ENCODE data around the gene SORCS2. TPM values are rescaled to one million over a fixed set of nuclear protein-coding genes. Genes with fewer than 3 reads are reported as not detected.

Gene SORCS2
- total RNA-seq, 1 donor from 2014 or later = 1.7 TPM

- no peak for DNase-seq (ENCODE audit: low spot score)
These were observed 473.0 kb downstream of the SORCS2 start for GRCh38 chr4:7665321-7665720.

DNA sequence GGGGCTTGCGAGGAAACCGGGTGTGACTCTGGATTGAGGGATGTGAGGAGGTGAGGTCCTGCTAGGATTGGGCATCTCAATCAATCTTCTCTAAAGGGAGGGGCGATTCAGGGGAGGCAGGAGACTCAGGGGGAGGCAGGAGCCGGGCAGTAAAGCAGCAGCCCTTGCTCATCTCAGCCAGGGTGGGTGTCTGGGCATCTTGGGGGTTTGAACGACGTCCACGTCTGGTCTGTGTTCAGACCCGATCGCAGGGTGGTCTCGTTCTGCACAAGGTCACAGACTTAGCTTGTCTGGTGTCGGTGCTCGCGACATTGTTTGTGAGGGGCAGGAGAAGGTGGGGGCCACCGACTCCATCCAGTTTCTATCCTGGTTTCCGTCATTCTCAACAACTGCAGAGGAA lies 473.7 kb downstream of the SORCS2 start:
- no peak for DNase-seq (ENCODE audit: low spot score)

- DNase-seq (ENCODE audit: low spot score) = no peak
These were observed 474.4 kb downstream of the SORCS2 start for GRCh38 chr4:7666744-7667143.

DNA sequence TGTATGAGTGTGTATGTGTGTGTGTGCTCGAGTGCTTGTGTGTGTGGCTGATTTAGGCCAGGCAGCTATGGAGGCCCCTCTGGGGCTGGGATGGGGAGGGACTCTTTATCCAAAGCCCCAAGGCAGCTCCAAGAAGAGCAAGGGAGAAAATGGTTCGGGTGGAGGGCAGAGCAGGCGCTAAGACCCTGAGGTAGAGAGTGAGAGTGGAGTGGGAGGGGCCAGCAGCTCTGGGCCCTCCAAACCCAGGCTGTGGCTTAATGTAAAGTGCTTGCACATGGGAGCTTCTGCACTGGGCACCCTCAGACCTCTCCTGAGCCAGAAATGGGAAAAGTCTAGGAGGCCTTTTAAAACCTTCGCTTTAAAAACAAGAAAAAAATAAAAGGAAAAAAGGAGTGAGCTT lies 475.9 kb downstream of the SORCS2 start:
- no peak for DNase-seq (ENCODE audit: low spot score)

- no peak for DNase-seq (ENCODE audit: low spot score)
These were observed 476.5 kb downstream of the SORCS2 start for GRCh38 chr4:7668826-7669225.

GRCh38 chr4:7672601-7673000 lies 480.3 kb downstream of the SORCS2 start:
- DNase-seq (ENCODE audit: low spot score) = no peak

DNA sequence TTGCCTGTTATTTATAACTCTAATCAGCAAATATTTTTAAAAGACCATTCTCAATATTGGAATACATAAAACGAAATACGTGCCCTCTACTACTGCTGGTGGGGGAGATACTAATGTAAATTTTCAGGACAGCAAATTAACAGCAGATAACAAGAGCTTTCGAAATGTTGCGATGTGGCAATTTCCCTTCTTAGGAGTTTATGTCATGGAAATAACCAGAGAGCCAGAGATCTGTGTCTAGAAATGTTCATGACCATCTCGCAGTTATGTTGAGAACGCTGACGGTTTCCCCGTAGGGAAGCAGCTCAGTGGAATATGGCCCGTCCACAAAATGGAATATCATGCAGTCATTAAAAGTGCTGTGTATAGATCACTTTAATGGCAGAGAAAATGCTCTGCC lies 480.8 kb downstream of the SORCS2 start:
- DNase-seq (ENCODE audit: low spot score) = no peak

GRCh38 chr4:7674706-7675105 lies 482.4 kb downstream of the SORCS2 start:
- no peak for DNase-seq (ENCODE audit: low spot score)

DNA sequence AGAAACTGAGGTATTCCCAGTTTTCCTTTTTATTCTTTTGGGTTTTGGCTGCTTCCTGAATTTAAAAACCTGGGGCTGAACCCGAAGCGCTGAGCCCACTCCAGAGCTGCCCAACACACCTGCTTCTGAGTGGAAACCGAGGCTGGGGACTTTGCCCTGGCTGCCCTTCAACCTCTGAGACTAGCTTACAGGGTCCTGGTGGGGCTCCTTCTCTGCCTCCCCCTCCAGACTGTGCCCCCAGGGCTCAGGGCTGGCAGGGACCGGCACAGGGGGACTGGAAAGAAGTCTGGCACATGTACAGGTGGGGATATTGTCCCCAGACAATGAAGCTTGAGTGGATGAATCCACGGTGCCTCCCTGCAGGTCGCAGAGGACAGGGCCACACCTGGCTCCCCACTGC lies 482.8 kb downstream of the SORCS2 start:
- DNase-seq (ENCODE audit: low spot score) = no peak

DNA sequence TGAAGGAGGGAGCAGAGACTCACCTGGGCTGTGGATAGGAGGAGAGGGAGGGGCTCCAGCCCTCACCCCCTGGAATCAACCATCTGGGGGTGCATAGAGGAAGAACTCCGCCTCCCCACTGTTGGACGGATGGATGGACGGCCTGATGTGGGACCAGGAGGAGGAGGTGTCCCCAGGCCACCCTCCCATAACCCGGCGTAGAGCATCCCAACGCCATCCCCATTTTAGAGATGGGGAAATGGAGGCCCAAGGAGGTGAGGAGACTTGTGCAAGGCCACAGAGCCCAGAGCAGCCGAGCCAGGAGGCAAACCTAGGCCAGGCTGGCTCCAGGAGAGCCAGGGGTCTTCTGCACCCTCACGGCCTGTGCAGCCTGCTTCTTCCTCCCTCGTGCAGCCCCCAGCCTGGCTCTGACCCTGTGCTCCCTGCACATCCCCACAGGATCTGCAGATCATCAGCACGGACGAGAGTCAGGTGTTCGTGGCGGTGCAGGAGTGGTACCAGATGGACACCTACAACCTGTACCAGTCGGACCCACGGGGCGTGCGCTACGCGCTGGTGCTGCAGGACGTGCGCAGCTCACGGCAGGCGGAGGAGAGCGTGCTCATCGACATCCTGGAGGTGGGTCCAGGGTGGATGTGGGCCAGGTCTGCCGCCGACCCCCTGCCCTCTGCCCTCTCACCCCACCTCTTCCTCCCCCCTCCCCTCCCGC lies 483.4 kb downstream of the SORCS2 start:
- DNase-seq (ENCODE audit: low spot score) = no peak

GRCh38 chr4:7676398-7676922 lies 484.1 kb downstream of the SORCS2 start:
- no peak for DNase-seq (ENCODE audit: low spot score)

GRCh38 chr4:7677086-7677485 lies 484.7 kb downstream of the SORCS2 start:
- DNase-seq (ENCODE audit: low spot score) = no peak

GRCh38 chr4:7677799-7678301 lies 485.5 kb downstream of the SORCS2 start:
- DNase-seq (ENCODE audit: low spot score) = no peak

GRCh38 chr4:7678318-7678852 lies 486.0 kb downstream of the SORCS2 start:
- DNase-seq (ENCODE audit: low spot score) = no peak

GRCh38 chr4:7679406-7680040 lies 487.2 kb downstream of the SORCS2 start:
- DNase-seq (ENCODE audit: low spot score) = no peak

DNA sequence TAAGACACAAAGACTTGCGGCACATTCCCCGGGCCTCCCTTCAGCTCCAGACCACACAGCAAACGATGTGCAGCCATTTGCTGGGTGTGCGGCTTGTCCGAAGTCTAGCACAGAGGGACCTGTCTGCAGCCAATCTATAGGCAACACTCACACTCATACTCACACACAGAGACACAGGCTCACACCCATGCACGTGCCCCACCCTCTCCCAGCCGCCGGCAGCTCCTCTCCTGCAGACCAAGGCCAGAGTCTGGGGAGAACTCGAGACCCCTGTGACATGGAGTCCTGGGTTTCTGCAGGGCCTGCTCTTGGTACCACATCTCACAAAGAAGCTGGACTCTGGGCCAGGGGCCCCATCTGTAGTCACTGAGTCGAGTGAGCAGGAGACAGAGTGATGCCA lies 487.8 kb downstream of the SORCS2 start:
- DNase-seq (ENCODE audit: low spot score) = no peak

GRCh38 chr4:7680731-7681130 lies 488.4 kb downstream of the SORCS2 start:
- no peak for DNase-seq (ENCODE audit: low spot score)

- no peak for DNase-seq (ENCODE audit: low spot score)
These were observed 490.9 kb downstream of the SORCS2 start for GRCh38 chr4:7683126-7683703.

GRCh38 chr4:7684294-7684693 lies 492.0 kb downstream of the SORCS2 start:
- DNase-seq (ENCODE audit: low spot score) = no peak

GRCh38 chr4:7686070-7686870 lies 493.9 kb downstream of the SORCS2 start:
- no peak for DNase-seq (ENCODE audit: low spot score)

- no peak for DNase-seq (ENCODE audit: low spot score)
These were observed 494.7 kb downstream of the SORCS2 start for GRCh38 chr4:7687006-7687405.

- peak; percentile 16 for DNase-seq (ENCODE audit: low spot score)
These were observed 495.5 kb downstream of the SORCS2 start for GRCh38 chr4:7687796-7688195.

Measured in mucosa of gallbladder (tissue), 1 donor.